Fibroblast of pulmonary artery (primary cell): Measurements from ENCODE around the gene COA6.
"Not testable (repeated sequence)": the region's sequence is repeated elsewhere in the genome, so short reads cannot be mapped to it uniquely, and the experiment has no call there.

Experiments
- DNase-seq: peaks from one replicate; pipeline ENCODE4 v3.0.0-alpha.2; 2010; ENCODE audit warnings: low read depth
- H3K4me3 ChIP-seq: replicated peaks from 2 replicates; pipeline ENCODE4 v1.5.1; 2011; ENCODE audit warnings: low read depth, mild to moderate bottlenecking, control low read depth, low read length, moderate library complexity
- TF ChIP-seq, protein P1 (sequence below): IDR thresholded peaks from 2 replicates; pipeline ENCODE4 v1.5.1; 2011; ENCODE audit warnings: mild to moderate bottlenecking, control low read depth, low read length, inconsistent platforms; ENCODE audit errors: missing control alignments

The COA6 gene

DNA sequence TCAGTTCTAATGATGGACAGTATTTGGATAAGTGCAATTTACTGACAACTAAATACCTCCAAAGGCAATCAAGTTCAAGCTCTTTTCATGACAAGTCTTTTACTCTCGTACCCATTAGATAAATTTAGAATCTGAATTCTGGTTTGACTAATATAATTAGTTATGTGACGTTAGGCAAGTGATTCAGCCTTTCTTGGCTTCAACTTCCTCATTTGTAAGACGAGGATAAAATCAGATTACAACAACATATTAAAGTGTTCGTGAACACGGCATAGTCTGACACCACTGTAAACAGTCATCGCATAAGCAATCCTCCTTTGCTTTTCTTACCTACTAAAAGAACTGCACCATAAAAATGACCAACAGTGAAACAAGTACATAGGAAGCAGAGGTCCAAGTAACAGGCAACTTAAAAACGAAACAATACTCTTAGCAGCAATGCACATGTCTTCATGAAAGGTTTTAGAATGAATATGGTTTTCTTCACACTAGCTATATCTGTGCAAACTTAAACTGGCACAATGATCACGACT, 25.7 kb downstream of the COA6 start:
- peak; percentile 18 for DNase-seq
- TF ChIP-seq, protein P1, sequence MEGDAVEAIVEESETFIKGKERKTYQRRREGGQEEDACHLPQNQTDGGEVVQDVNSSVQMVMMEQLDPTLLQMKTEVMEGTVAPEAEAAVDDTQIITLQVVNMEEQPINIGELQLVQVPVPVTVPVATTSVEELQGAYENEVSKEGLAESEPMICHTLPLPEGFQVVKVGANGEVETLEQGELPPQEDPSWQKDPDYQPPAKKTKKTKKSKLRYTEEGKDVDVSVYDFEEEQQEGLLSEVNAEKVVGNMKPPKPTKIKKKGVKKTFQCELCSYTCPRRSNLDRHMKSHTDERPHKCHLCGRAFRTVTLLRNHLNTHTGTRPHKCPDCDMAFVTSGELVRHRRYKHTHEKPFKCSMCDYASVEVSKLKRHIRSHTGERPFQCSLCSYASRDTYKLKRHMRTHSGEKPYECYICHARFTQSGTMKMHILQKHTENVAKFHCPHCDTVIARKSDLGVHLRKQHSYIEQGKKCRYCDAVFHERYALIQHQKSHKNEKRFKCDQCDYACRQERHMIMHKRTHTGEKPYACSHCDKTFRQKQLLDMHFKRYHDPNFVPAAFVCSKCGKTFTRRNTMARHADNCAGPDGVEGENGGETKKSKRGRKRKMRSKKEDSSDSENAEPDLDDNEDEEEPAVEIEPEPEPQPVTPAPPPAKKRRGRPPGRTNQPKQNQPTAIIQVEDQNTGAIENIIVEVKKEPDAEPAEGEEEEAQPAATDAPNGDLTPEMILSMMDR = no peak
- H3K4me3 ChIP-seq = no peak overlapping the region

GRCh38 chr1:234399515-234399914, 26.3 kb downstream of the COA6 start:
- not testable (repeated sequence) for DNase-seq, H3K4me3 ChIP-seq

- TF ChIP-seq, protein P1 = no peak
- peak; percentile 13 for DNase-seq
- no peak overlapping the region for H3K4me3 ChIP-seq
Observed at GRCh38 chr1:234400773-234401172, 27.5 kb downstream of the COA6 start.

GRCh38 chr1:234401658-234402057, 28.4 kb downstream of the COA6 start:
- TF ChIP-seq, protein P1 = no peak
- no peak overlapping the region for H3K4me3 ChIP-seq
- no peak for DNase-seq

GRCh38 chr1:234402939-234403338, 29.7 kb downstream of the COA6 start:
- DNase-seq = no peak
- TF ChIP-seq, protein P1 = no peak
- no peak overlapping the region for H3K4me3 ChIP-seq

GRCh38 chr1:234405676-234406075, 32.4 kb downstream of the COA6 start:
- TF ChIP-seq, protein P1 = no peak
- no peak overlapping the region for H3K4me3 ChIP-seq
- DNase-seq = no peak

- DNase-seq = no peak
- TF ChIP-seq, protein P1 = no peak
- no peak overlapping the region for H3K4me3 ChIP-seq
Observed at GRCh38 chr1:234406871-234407270, 33.6 kb downstream of the COA6 start.

- no peak overlapping the region for H3K4me3 ChIP-seq
Observed at GRCh38 chr1:234408757-234409156, 35.5 kb downstream of the COA6 start.

More at GRCh38 chr1:234408757-234409156, 35.5 kb downstream of the COA6 start:
- no peak for DNase-seq
- TF ChIP-seq, protein P1 = no peak
